ENCODE measurements around the gene HDAC9.

DNA sequence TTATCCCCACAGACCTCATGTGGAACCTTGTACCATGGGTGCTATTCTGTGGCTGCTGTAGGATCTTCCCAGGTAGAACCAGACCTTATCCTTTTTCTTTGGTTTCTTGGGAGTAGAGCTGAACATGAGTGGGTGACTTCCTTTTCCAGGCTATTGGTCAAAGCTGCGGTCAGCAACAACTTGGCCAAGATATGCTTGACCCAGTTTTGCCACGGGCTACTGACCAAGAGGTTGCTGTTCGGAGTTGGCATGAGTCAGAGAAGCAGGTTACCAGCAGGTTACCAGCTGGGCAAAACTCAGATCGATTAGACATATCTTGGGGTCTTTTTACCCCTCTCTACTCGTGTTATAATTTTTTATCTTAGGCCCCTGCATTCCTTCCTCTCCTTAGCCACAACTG lies 36.7 kb upstream of the HDAC9 start:
- TF ChIP-seq, protein P1, sequence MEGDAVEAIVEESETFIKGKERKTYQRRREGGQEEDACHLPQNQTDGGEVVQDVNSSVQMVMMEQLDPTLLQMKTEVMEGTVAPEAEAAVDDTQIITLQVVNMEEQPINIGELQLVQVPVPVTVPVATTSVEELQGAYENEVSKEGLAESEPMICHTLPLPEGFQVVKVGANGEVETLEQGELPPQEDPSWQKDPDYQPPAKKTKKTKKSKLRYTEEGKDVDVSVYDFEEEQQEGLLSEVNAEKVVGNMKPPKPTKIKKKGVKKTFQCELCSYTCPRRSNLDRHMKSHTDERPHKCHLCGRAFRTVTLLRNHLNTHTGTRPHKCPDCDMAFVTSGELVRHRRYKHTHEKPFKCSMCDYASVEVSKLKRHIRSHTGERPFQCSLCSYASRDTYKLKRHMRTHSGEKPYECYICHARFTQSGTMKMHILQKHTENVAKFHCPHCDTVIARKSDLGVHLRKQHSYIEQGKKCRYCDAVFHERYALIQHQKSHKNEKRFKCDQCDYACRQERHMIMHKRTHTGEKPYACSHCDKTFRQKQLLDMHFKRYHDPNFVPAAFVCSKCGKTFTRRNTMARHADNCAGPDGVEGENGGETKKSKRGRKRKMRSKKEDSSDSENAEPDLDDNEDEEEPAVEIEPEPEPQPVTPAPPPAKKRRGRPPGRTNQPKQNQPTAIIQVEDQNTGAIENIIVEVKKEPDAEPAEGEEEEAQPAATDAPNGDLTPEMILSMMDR (IDR thresholded peaks at IDR 0.05; ENCODE audit: low read depth, low read length), result no peak
- TF ChIP-seq EZH2phosphoT487 (IDR thresholded peaks at IDR 0.05; ENCODE audit: low read depth), result no peak

Measured in OCI-LY3 (cell line).